Aorta (tissue), 5 donors: Measurements from ENCODE around the gene INTS3. TPM values are rescaled to one million over a fixed set of nuclear protein-coding genes. Genes with fewer than 3 reads are reported as not detected.

Experiments used
- ATAC-seq: fragments of 200-7000 bp; cut with Tn5 transposase; one replicate; pipeline ENCODE4 v1.9.1; 2022; ENCODE audit warnings: moderate library complexity; ENCODE audit not compliant: low FRiP score
- DNase-seq, 2 donors: peaks; one replicate each; pipeline ENCODE4 v3.0.0-alpha.2; 2020
- H3K27ac ChIP-seq, 2 donors: one replicate each; pipeline ENCODE4 v1.5.1; 2013; ENCODE audit warnings: low read length in 2 of 2, mild to moderate bottlenecking in 2 of 2, moderate library complexity in 2 of 2, control low read depth in 1 of 2, inconsistent platforms in 1 of 2, low read depth in 1 of 2
- H3K27me3 ChIP-seq, 2 donors: one replicate each; pipeline ENCODE4 v1.6.1; 2013; ENCODE audit warnings: control low read depth in 1 of 2, low read length in 1 of 2, mild to moderate bottlenecking in 1 of 2, moderate library complexity in 1 of 2; ENCODE audit not compliant: insufficient read depth in 2 of 2, control insufficient read depth in 1 of 2
- H3K36me3 ChIP-seq, 2 donors: one replicate each; pipeline ENCODE4 v1.6.1; 2013; ENCODE audit warnings: control low read depth in 1 of 2, low read length in 1 of 2, mild to moderate bottlenecking in 1 of 2; ENCODE audit not compliant: insufficient read depth in 2 of 2, control insufficient read depth in 1 of 2
- H3K4me1 ChIP-seq, 2 donors: one replicate each; pipeline ENCODE4 v1.6.1; 2013; ENCODE audit warnings: low read length in 2 of 2, control low read depth in 1 of 2, mild to moderate bottlenecking in 1 of 2, moderate library complexity in 1 of 2; ENCODE audit not compliant: insufficient read depth in 2 of 2, control insufficient read depth in 1 of 2
- H3K4me3 ChIP-seq, 2 donors: one replicate each; pipeline ENCODE4 v1.5.1; 2013; ENCODE audit warnings: low read length in 2 of 2, control low read depth in 1 of 2, mild to moderate bottlenecking in 1 of 2
- H3K9me3 ChIP-seq: one replicate; pipeline ENCODE4 v1.6.1; 2013; ENCODE audit warnings: mild to moderate bottlenecking, low read length; ENCODE audit not compliant: control insufficient read depth
- WGBS, 2 donors: extraction: QIAGEN DNeasy Blood & Tissue Kit; methylation state at CpG; one replicate each; pipeline ENCODE4 v1.1.7; 2013; 5-methylcytosine and 5-hydroxymethylcytosine counted together
- intact Hi-C, 2 donors: fragments of 100-400 bp; cut with DNase I; formaldehyde crosslinking; loops; one replicate each; pipeline versions ENCODE4 v1.14.2 to v1.15.0; 2022
- polyA plus RNA-seq, 2 donors: library from polyadenylated mRNA; stranded (reverse); fragments of 200-250 nt; gene quantifications; one replicate each; pipeline ENCODE4 v1.2.3, GENCODE V29; 2013
- total RNA-seq, 2 donors: library from RNA; stranded (reverse); fragmentation: NEBNext Ultra II Directional; extraction: Animal tissue kit (Norgen Biotek cat#: 25700); gene quantifications; one replicate each; pipeline ENCODE4 v1.2.1, GENCODE V29; 2021
- donor health status: healthy with polysubstance abuse.
- donor health status: Bipolar disorder and iron deficiency.
- donor health status: DM: no; HTN: no; CAD: no.
- donor health status: DM: no; HTN: no; CAD: no.
- donor health status: DM: yes; HTN: yes; CAD: no.

Gene INTS3
- total and polyA plus RNA-seq, 4 donors, result 10.9 to 101 (median 64.4) TPM

DNA sequence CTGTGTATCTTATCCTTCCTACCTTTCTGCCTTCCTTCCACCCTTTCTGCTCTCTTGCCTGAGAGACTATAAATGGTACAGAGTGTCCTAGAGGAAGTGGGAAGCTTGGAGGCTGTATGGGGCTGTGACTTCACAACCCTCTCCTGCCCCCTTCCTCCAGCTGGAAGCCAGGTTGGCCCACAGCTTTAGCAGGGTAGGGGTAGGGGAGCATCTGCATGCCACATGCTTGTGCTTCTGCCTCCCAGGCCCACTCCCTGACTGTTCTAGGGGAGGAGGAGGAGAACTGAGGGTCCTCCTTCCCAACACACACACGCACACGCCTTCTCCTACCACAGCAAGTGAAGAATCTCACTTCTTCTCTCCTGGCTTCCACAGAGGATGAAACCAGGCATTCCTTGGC lies 43.4 kb downstream of the INTS3 start:
- H3K36me3 ChIP-seq, result peaks cover 0 to 4% of the 10 kb centered on the region in 2 donors
- 80 to 100% methylated on average over 2 of the region's 2 CpGs for WGBS, 2 donors
- no peaks in the 10 kb centered on the region for H3K27me3 ChIP-seq
- H3K27ac ChIP-seq, result peak overlapping the region in 1 of 2 donors; percentile 14
- no peaks in the 10 kb centered on the region for H3K9me3 ChIP-seq
- no peak for DNase-seq
- no peaks in the 10 kb centered on the region for H3K4me1 ChIP-seq
- ATAC-seq, result no peak
- intact Hi-C loops, result loop anchor here in 1 of 2 donors (5.0 to 10.0 kb wide), 2 partner anchors 94 to 256 kb away; partner anchors contain the start of gene NPR1
- no peak overlapping the region for H3K4me3 ChIP-seq

DNA sequence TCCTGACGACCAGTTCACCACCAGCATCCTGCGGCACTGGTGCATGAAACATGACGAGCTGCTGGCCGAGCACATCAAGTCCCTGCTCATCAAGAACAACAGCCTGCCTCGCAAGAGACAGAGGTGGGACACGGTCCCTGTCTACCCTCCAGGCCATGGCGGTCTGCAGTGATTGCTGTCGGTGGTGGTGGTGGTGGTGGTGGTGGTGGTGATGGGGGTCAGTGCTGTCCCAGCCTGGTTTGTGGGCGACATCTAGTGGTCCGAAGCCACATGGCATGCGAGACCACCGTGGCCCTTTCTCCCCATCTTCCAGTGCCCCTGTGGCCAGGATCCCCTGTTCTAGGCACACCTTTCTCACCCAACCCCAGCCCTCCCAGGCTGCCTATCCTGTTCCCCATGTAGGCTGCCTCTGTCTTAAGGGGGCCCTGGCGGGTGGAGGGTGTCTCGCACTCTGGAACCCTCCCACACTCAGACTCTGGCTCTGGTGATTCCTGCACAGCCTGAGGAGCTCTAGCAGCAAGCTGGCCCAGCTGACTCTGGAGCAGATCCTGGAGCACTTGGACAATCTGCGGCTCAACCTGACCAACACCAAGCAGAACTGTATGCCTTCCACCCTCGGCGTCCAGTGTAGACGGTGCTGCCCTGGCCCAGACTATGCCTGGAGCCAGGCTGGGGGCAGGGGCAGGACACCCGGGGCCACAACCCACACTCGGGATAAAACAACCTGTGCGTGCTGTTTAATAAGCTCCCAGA lies 44.2 kb downstream of the INTS3 start:
- Histone ChIP-seq H3K27ac (no peak overlapping the region), H3K36me3 (peaks cover 0 to 4% of the 10 kb centered on the region in 2 donors), H3K4me3 (no peak overlapping the region), H3K4me1 (no peaks in the 10 kb centered on the region), H3K27me3 (no peaks in the 10 kb centered on the region), H3K9me3 (no peaks in the 10 kb centered on the region)
- no peak for DNase-seq
- intact Hi-C loops, result loop anchor here (2.0 to 10.0 kb wide), 4 partner anchors 19 to 257 kb away; partner anchors contain the start of gene NPR1 (in 2 of the 2)
- ATAC-seq, result no peak
- whole genome bisulfite sequencing, 2 donors, result 58 to 59% methylated on average over 21 of the region's 21 CpGs

GRCh38 chr1:153773096-153773921 lies 45.5 kb downstream of the INTS3 start:
- DNase-seq (peak in 1 of 2 donors; percentile 70), ATAC-seq (no peak)
- 61 to 62% methylated on average over 12 of the region's 12 CpGs for WGBS, 2 donors
- no peaks in the 10 kb centered on the region for H3K9me3 ChIP-seq
- peaks cover 0 to 4% of the 10 kb centered on the region in 2 donors for H3K36me3 ChIP-seq
- H3K27ac ChIP-seq, result peak overlapping the region in 1 of 2 donors; percentile 28
- no peak overlapping the region for H3K4me3 ChIP-seq
- no peaks in the 10 kb centered on the region for H3K4me1 ChIP-seq
- H3K27me3 ChIP-seq, result no peaks in the 10 kb centered on the region
- intact Hi-C loops, result loop anchor here (2.0 to 10.0 kb wide), 4 partner anchors 21 to 259 kb away; partner anchors contain the start of gene NPR1 (in 2 of the 2)

- WGBS, 2 donors, result 53 to 54% methylated on average over 8 of the region's 8 CpGs
- ATAC-seq (no peak), DNase-seq (peak in 1 of 2 donors; percentile 55)
- intact Hi-C loops, result loop anchor here in 1 of 2 donors (5.0 to 10.0 kb wide), 2 partner anchors 97 to 259 kb away; partner anchors contain the start of gene NPR1
- Histone ChIP-seq H3K9me3 (no peaks in the 10 kb centered on the region), H3K4me3 (no peak overlapping the region), H3K4me1 (no peaks in the 10 kb centered on the region), H3K27me3 (no peaks in the 10 kb centered on the region), H3K36me3 (peaks cover 0 to 2% of the 10 kb centered on the region in 2 donors), H3K27ac (peak overlapping the region in 1 of 2 donors; percentile 82)
These were observed 46.3 kb downstream of the INTS3 start for GRCh38 chr1:153774026-153774595.

DNA sequence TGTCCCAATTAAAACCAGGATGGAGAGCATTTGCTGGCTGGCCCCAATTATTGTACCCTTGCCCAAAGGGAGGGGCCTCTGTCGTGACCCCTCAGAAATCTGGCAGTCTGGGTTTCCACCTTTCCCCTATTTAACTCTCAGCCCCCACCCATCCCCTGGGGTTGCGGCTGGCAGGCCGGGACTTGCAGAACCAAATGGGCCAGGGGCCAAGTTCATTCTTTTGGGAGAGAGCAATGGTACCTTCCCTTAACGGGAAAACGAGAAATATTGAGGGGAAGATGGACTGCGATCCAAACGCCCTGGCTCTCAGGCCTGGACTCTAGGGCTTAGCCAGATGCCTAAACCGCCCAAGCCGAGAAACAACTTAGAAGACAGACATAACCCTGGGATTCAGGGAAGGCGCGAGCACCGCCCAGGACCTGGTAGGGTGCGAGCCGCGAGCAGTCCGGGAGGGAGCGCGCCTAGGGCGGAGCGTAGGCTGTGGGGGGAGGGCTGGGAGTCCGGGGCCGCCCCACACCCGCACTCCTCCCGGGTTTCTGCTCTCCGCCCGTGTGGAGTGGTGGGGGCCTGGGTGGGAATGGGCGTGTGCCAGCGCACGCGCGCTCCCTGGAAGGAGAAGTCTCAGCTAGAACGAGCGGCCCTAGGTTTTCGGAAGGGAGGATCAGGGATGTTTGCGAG lies 47.1 kb downstream of the INTS3 start, which contains the start of gene SLC27A3:
Gene SLC27A3 (plus strand): TSS at position 628 of the 678 bp plus-strand sequence. CDS start 91 bp downstream, outside the sequence.
- ATAC-seq, result peak; percentile 94
- intact Hi-C loops, result loop anchor here in 1 of 2 donors (5.0 to 10.0 kb wide), 2 partner anchors 98 to 260 kb away; partner anchors contain the start of gene NPR1
- Histone ChIP-seq H3K4me3 (peak within 1 kb of the TSS; percentile 47 to 50), H3K27me3 (no peaks in the 10 kb centered on the region), H3K9me3 (no peaks in the 10 kb centered on the region), H3K27ac (peak within 1 kb of the TSS; percentile 54 to 82), H3K36me3 (peaks cover 0 to 2% of the 10 kb centered on the region in 2 donors), H3K4me1 (no peaks in the 10 kb centered on the region)
- peak; percentile 91 to 94 for DNase-seq
- 0 to 1% methylated on average over 32 to 35 of the region's 35 CpGs for WGBS, 2 donors

DNA sequence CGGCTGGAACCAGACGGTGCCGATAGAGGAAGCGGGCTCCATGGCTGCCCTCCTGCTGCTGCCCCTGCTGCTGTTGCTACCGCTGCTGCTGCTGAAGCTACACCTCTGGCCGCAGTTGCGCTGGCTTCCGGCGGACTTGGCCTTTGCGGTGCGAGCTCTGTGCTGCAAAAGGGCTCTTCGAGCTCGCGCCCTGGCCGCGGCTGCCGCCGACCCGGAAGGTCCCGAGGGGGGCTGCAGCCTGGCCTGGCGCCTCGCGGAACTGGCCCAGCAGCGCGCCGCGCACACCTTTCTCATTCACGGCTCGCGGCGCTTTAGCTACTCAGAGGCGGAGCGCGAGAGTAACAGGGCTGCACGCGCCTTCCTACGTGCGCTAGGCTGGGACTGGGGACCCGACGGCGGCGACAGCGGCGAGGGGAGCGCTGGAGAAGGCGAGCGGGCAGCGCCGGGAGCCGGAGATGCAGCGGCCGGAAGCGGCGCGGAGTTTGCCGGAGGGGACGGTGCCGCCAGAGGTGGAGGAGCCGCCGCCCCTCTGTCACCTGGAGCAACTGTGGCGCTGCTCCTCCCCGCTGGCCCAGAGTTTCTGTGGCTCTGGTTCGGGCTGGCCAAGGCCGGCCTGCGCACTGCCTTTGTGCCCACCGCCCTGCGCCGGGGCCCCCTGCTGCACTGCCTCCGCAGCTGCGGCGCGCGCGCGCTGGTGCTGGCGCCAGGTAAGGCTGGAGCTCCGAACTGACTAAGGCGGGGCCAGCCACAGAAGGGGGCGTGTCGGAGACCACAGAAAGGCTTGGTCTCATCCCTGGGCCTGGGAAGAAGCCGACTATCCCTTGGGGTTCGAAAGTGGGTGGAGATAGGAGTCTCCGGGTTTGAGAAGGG lies 47.8 kb downstream of the INTS3 start:
- WGBS, 2 donors, result 0% methylated on average over 68 to 83 of the region's 83 CpGs
- peak; percentile 53 for ATAC-seq
- no peaks in the 10 kb centered on the region for H3K4me1 ChIP-seq
- no peaks in the 10 kb centered on the region for H3K27me3 ChIP-seq
- peaks cover 0 to 2% of the 10 kb centered on the region in 2 donors for H3K36me3 ChIP-seq
- peak overlapping the region; percentile 54 to 82 for H3K27ac ChIP-seq
- peak overlapping the region; percentile 47 to 50 for H3K4me3 ChIP-seq
- peak; percentile 82 to 90 for DNase-seq
- no peaks in the 10 kb centered on the region for H3K9me3 ChIP-seq
- intact Hi-C loops, result loop anchor here in 1 of 2 donors (10.0 kb wide), 1 partner anchor 261 kb away; no protein-coding TSS in a partner anchor

- 29 to 33% methylated on average over 10 of the region's 10 CpGs for WGBS, 2 donors
- no peaks in the 10 kb centered on the region for H3K4me1 ChIP-seq
- ATAC-seq (no peak), DNase-seq (peak in 1 of 2 donors; percentile 71)
- intact Hi-C loops, result loop anchor here in 1 of 2 donors (10.0 kb wide), 1 partner anchor 262 kb away; no protein-coding TSS in a partner anchor
- H3K36me3 ChIP-seq, result peaks cover 0 to 2% of the 10 kb centered on the region in 2 donors
- peak overlapping the region; percentile 47 to 50 for H3K4me3 ChIP-seq
- no peaks in the 10 kb centered on the region for H3K27me3 ChIP-seq
- H3K27ac ChIP-seq, result peak overlapping the region in 1 of 2 donors; percentile 82
- H3K9me3 ChIP-seq, result no peaks in the 10 kb centered on the region
These were observed 48.5 kb downstream of the INTS3 start for GRCh38 chr1:153776352-153776751.
